22Rv1 (cell line): Measurements from ENCODE around the gene HOXA4.

Source experiments
- H3K27ac ChIP-seq: fragments of 450-650 bp; 2 replicates; pipeline ENCODE4 v1.5.1; 2017
- CTCF ChIP-seq: fragments of 450-650 bp; IDR thresholded peaks from 2 replicates; pipeline ENCODE4 v1.5.1; 2017; ENCODE audit warnings: mild to moderate bottlenecking
- ZFX ChIP-seq: fragments of 450-650 bp; IDR thresholded peaks from 2 replicates; pipeline ENCODE4 v1.6.1; 2017; ENCODE audit warnings: antibody characterized with exemption, borderline replicate concordance

HOXA4 gene

GRCh38 chr7:27154369-27154768, 23.8 kb upstream of the HOXA4 start:
- H3K27ac ChIP-seq: peak overlapping the region; percentile 99
- TF ChIP-seq CTCF (no peak), ZFX (no peak)

GRCh38 chr7:27153526-27153925, 23.0 kb upstream of the HOXA4 start:
- TF ChIP-seq CTCF: no peak
- TF ChIP-seq ZFX: no peak
- H3K27ac ChIP-seq: peak overlapping the region; percentile 99

- TF ChIP-seq CTCF (no peak), ZFX (no peak)
- H3K27ac ChIP-seq: peak overlapping the region; percentile 99
These were observed 22.4 kb upstream of the HOXA4 start for GRCh38 chr7:27152816-27153442.

- TF ChIP-seq CTCF (no peak), ZFX (no peak)
- H3K27ac ChIP-seq: peak within 1 kb of the TSS; percentile 99
These were observed 21.6 kb upstream of the HOXA4 start, which contains the start of gene HOXA3 for GRCh38 chr7:27151931-27152815. Gene HOXA3 (minus strand): TSS chr7:27152583. CDS start chr7:27110640, 41,943 bp downstream.

GRCh38 chr7:27151341-27151930, 20.9 kb upstream of the HOXA4 start:
- peak overlapping the region; percentile 99 for H3K27ac ChIP-seq
- no peak for TF ChIP-seq CTCF
- TF ChIP-seq ZFX: no peak

- peak; percentile 100 for TF ChIP-seq CTCF
- TF ChIP-seq ZFX: no peak
These were observed 20.2 kb upstream of the HOXA4 start for GRCh38 chr7:27150568-27151340.

More at GRCh38 chr7:27150568-27151340, 20.2 kb upstream of the HOXA4 start:
- H3K27ac ChIP-seq: peak overlapping the region; percentile 99
